Neural cell (in vitro differentiated cells): ENCODE data around the gene CDC45. TPM values are rescaled to one million over a fixed set of nuclear protein-coding genes. Genes with fewer than 3 reads are reported as not detected.
"Not testable (repeated sequence)": the region's sequence is repeated elsewhere in the genome, so short reads cannot be mapped to it uniquely, and the experiment has no call there.

Experiments
- H2AFZ ChIP-seq: fragments of 200-600, 300-800 bp; sonication (generic), shearing (Covaris generic); 2 replicates; pipeline ENCODE4 v1.6.0; 2014; ENCODE audit warnings: low read depth, mild to moderate bottlenecking, antibody characterized with exemption, low read length, moderate library complexity
- H3F3A ChIP-seq: fragments of 200-600 bp; shearing (Covaris generic); 2 replicates; pipeline ENCODE4 v1.6.1; 2016; ENCODE audit warnings: mild to moderate bottlenecking, moderate library complexity, mixed read lengths, antibody characterized with exemption, low read length; ENCODE audit not compliant: insufficient read depth, poor library complexity, severe bottlenecking
- H3K27ac ChIP-seq: fragments of 200-600, 300-800 bp; sonication (generic), shearing (Covaris generic); 2 replicates; pipeline ENCODE4 v1.5.1; 2014; ENCODE audit warnings: mild to moderate bottlenecking, low read length, moderate library complexity
- H3K27me3 ChIP-seq: fragments of 300-800, 200-600 bp; sonication (generic), shearing (Covaris generic); 2 replicates; pipeline ENCODE4 v1.6.0; 2014; ENCODE audit warnings: mild to moderate bottlenecking, low read depth, low read length, moderate library complexity; ENCODE audit not compliant: insufficient read depth
- H3K36me3 ChIP-seq: fragments of 300-800, 200-600 bp; sonication (generic), shearing (Covaris generic); 2 replicates; pipeline ENCODE4 v1.5.1; 2014; ENCODE audit warnings: mild to moderate bottlenecking, antibody characterized with exemption, low read length, moderate library complexity; ENCODE audit not compliant: insufficient read depth
- H3K4me2 ChIP-seq: fragments of 300-800, 200-600 bp; sonication (generic), shearing (Covaris generic); 2 replicates; pipeline ENCODE4 v1.6.0; 2014; ENCODE audit warnings: mild to moderate bottlenecking, low read length
- H3K4me3 ChIP-seq: fragments of 300-800, 200-600 bp; sonication (generic), shearing (Covaris generic); 2 replicates; pipeline ENCODE4 v1.5.1; 2014; ENCODE audit warnings: mild to moderate bottlenecking, low read length, moderate library complexity
- H3K79me2 ChIP-seq: fragments of 200-600 bp; shearing (Covaris generic); replicated peaks from 2 replicates; pipeline ENCODE4 v1.6.0; 2014; ENCODE audit warnings: mild to moderate bottlenecking, low read length, moderate library complexity; ENCODE audit not compliant: insufficient read depth
- H3K9ac ChIP-seq: fragments of 300-800, 200-600 bp; sonication (generic), shearing (Covaris generic); 2 replicates; pipeline ENCODE4 v1.6.1; 2016; ENCODE audit warnings: mild to moderate bottlenecking, low read length, mixed read lengths
- H3K9me2 ChIP-seq: fragments of 200-600 bp; shearing (Covaris generic); 2 replicates; pipeline ENCODE4 v1.6.1; 2016; ENCODE audit warnings: mild to moderate bottlenecking, low read length, mixed read lengths; ENCODE audit not compliant: insufficient read depth
- H3K9me3 ChIP-seq: fragments of 200-600, 300-800 bp; sonication (generic), shearing (Covaris generic); 2 replicates; pipeline ENCODE4 v1.6.1; 2016; ENCODE audit warnings: mild to moderate bottlenecking, mixed run types, low read length, moderate library complexity, mixed read lengths
- H4K20me1 ChIP-seq: fragments of 200-600 bp; shearing (Covaris generic); 2 replicates; pipeline ENCODE4 v1.6.1; 2016; ENCODE audit warnings: mild to moderate bottlenecking, mixed run types; ENCODE audit not compliant: insufficient read depth
- EP300 ChIP-seq: fragments of 450-650 bp; conservative IDR thresholded peaks from 2 replicates; pipeline ENCODE4 v1.6.1; 2014; ENCODE audit warnings: antibody characterized with exemption, mild to moderate bottlenecking, moderate library complexity; ENCODE audit not compliant: poor library complexity, severe bottlenecking
- EZH2 ChIP-seq: fragments of 200-600, 300-800 bp; shearing (Covaris generic), sonication (generic); IDR thresholded peaks from 2 replicates; pipeline ENCODE4 v1.6.1; 2014; ENCODE audit warnings: antibody characterized with exemption, low read length, borderline replicate concordance, mild to moderate bottlenecking; ENCODE audit not compliant: insufficient read depth, poor library complexity, severe bottlenecking
- MXI1 ChIP-seq: fragments of 450-650 bp; conservative IDR thresholded peaks from 2 replicates; pipeline ENCODE4 v1.6.1; 2014; ENCODE audit warnings: antibody characterized with exemption, mild to moderate bottlenecking; ENCODE audit not compliant: poor library complexity, severe bottlenecking
- POLR2AphosphoS5 ChIP-seq: IDR thresholded peaks from 2 replicates; pipeline ENCODE4 v1.6.1; 2012
- RAD21 ChIP-seq: fragments of 450-650 bp; conservative IDR thresholded peaks from 2 replicates; pipeline ENCODE4 v1.6.1; 2014; ENCODE audit warnings: antibody characterized with exemption, mild to moderate bottlenecking, moderate library complexity
- REST ChIP-seq: IDR thresholded peaks from 2 replicates; pipeline ENCODE4 v1.6.1; 2012; ENCODE audit warnings: borderline replicate concordance
- SMC3 ChIP-seq: fragments of 450-650 bp; conservative IDR thresholded peaks from 2 replicates; pipeline ENCODE4 v1.6.1; 2014; ENCODE audit warnings: antibody characterized with exemption, mild to moderate bottlenecking, moderate library complexity; ENCODE audit not compliant: poor library complexity
- TAF1 ChIP-seq: IDR thresholded peaks from 2 replicates; pipeline ENCODE4 v1.6.1; 2012; ENCODE audit warnings: low read depth
- polyA plus RNA-seq: library from polyadenylated mRNA; depleted of rRNA; stranded (reverse); fragments of >200 nt; gene quantifications from 2 replicates; pipeline ENCODE4 v1.2.3, GENCODE V29; 2014
- TF ChIP-seq, protein P1 (sequence below): fragments of 450-650 bp; IDR thresholded peaks from 2 replicates; pipeline ENCODE4 v1.5.1; 2014; ENCODE audit warnings: antibody characterized with exemption, mild to moderate bottlenecking, moderate library complexity; ENCODE audit not compliant: poor library complexity, severe bottlenecking

The CDC45 gene
- polyA plus RNA-seq, 1 donor from 2014 or later = 3.2 TPM

DNA sequence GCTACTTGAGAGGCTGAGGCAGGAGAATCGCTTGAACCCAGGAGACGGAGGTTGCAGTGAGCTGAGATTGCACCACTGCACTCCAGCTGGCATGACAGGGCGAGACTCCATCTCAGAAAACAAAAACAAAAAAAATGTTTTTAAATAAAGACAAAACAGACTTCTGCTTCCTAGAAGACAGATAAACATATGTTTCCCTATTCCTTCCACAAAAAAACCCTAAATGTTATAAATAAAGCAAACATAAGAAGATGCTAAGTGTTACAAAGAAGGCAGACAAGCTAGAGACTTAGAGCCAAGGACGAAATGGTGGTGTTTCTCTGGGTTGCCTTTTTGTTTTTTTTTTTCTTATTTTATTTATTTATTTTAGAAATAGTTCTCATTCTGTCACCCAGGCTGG is 50.1 kb downstream of the CDC45 start:
- Histone ChIP-seq H3K9me2 (no peaks in the 10 kb centered on the region), H2AFZ (no peak overlapping the region), H3K36me3 (no peaks in the 10 kb centered on the region), H3K79me2 (no peaks in the 10 kb centered on the region), H3K4me3 (no peak overlapping the region), H3F3A (no peaks in the 10 kb centered on the region), H3K4me2 (no peak overlapping the region), H4K20me1 (no peaks in the 10 kb centered on the region), H3K9ac (no peak overlapping the region), H3K27me3 (peaks cover 12% of the 10 kb centered on the region), H3K27ac (no peak overlapping the region), H3K9me3 (no peaks in the 10 kb centered on the region)
- TF ChIP-seq SMC3 (no peak), EZH2 (no peak), RAD21 (no peak), POLR2AphosphoS5 (no peak), REST (no peak), TAF1 (no peak), MXI1 (no peak), EP300 (no peak)
- TF ChIP-seq, protein P1, sequence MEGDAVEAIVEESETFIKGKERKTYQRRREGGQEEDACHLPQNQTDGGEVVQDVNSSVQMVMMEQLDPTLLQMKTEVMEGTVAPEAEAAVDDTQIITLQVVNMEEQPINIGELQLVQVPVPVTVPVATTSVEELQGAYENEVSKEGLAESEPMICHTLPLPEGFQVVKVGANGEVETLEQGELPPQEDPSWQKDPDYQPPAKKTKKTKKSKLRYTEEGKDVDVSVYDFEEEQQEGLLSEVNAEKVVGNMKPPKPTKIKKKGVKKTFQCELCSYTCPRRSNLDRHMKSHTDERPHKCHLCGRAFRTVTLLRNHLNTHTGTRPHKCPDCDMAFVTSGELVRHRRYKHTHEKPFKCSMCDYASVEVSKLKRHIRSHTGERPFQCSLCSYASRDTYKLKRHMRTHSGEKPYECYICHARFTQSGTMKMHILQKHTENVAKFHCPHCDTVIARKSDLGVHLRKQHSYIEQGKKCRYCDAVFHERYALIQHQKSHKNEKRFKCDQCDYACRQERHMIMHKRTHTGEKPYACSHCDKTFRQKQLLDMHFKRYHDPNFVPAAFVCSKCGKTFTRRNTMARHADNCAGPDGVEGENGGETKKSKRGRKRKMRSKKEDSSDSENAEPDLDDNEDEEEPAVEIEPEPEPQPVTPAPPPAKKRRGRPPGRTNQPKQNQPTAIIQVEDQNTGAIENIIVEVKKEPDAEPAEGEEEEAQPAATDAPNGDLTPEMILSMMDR = no peak

- Histone ChIP-seq H3K9me2 (no peaks in the 10 kb centered on the region), H3K79me2 (no peaks in the 10 kb centered on the region), H3K9me3 (no peaks in the 10 kb centered on the region), H3K27me3 (peaks cover 3% of the 10 kb centered on the region), H3K4me3 (no peak overlapping the region), H2AFZ (no peak overlapping the region), H3K27ac (no peak overlapping the region), H3K36me3 (no peaks in the 10 kb centered on the region), H3K9ac (no peak overlapping the region), H3K4me2 (no peak overlapping the region), H4K20me1 (no peaks in the 10 kb centered on the region), H3F3A (no peaks in the 10 kb centered on the region)
- no peak for TF ChIP-seq TAF1
Observed at GRCh38 chr22:19530751-19531150, 51.0 kb downstream of the CDC45 start.

DNA sequence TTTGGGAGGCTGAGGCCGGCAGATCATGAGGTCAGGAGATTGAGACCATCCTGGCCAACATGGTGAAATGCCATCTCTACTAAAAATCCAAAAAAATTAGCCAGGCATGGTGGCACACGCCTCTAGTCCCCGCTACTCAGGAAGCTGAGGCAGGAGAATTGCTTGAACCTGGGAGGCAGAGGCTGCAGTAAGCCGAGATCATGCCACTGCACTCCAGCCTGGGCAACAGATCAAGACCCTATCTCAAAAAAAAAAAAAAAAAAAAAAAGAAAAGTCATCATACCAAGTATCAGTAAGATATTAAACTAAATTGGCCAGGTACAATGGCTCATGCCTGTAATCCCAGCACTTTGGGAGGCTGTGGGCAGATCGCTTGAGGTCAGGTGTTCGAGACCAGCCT is 51.6 kb downstream of the CDC45 start:
- H3K9ac ChIP-seq, H3K79me2 ChIP-seq, H4K20me1 ChIP-seq, H3K36me3 ChIP-seq, H3K9me2 ChIP-seq, H3K27me3 ChIP-seq, H2AFZ ChIP-seq, H3K4me3 ChIP-seq, H3F3A ChIP-seq, H3K4me2 ChIP-seq, H3K27ac ChIP-seq, H3K9me3 ChIP-seq: not testable (repeated sequence)
